ENCODE data around the gene TCF3. TPM values are rescaled to one million over a fixed set of nuclear protein-coding genes. Genes with fewer than 3 reads are reported as not detected.
A peak's percentile ranks its signal among the peaks of the same experiment; 100 is the strongest.

Gene TCF3
- total and polyA plus RNA-seq, 11 donors, result 13.2 to 40.2 (median 22.3) TPM

DNA sequence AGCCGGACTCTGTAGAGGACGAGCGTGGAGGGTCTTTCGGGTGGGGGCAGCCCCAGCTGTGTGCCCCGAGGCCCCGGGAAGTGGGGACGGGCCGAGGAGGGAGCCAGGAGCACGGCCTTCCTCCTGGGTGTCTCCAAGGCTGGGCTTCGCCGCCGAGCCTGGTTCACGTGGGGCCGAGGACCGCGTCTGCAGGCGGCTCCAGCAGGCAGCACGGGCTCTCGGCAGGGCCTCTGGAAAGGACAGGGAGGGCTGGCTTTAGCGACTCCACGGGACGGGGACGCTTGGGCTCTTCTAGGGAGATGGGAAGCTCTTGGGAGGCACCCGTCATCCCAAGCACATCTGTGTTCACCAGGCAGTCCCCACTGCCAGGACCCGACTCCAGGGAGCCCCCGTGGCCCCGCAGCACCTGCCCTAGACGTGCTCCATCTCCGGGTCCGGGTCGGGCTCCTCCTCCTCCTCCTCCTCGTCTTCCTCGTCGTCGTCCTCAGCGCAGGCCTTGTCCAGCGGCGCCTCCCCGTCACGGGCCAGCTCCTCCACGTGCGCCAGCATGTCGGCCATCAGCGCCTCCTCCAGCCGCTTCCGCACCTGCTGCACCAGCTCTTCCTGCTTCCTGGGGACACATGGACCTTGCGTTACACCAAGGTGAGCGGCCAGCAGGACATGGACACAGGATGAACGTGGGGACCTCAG, 74.3 kb downstream of the TCF3 start:
- intact Hi-C loops (cut with DNase I), result no loop called here
- peak in 1 of 5 donors; percentile 23 for DNase-seq
- Histone ChIP-seq H3K9me3 (no peaks in the 10 kb centered on the region), H3K4me1 (peaks cover 0 to 16% (median 1%) of the 10 kb centered on the region in 12 donors), H3K27me3 (no peaks in the 10 kb centered on the region), H3K27ac (peak overlapping the region in 6 of 12 donors; percentile 4 to 57 (median 30)), H3K4me3 (no peak overlapping the region), H3K36me3 (peaks cover 0 to 70% (median 52%) of the 10 kb centered on the region in 9 donors)
- WGBS, 4 donors, result 72 to 88% (median 77%) methylated on average over 30 to 49 of the region's 49 CpGs
- TF ChIP-seq, protein P1, sequence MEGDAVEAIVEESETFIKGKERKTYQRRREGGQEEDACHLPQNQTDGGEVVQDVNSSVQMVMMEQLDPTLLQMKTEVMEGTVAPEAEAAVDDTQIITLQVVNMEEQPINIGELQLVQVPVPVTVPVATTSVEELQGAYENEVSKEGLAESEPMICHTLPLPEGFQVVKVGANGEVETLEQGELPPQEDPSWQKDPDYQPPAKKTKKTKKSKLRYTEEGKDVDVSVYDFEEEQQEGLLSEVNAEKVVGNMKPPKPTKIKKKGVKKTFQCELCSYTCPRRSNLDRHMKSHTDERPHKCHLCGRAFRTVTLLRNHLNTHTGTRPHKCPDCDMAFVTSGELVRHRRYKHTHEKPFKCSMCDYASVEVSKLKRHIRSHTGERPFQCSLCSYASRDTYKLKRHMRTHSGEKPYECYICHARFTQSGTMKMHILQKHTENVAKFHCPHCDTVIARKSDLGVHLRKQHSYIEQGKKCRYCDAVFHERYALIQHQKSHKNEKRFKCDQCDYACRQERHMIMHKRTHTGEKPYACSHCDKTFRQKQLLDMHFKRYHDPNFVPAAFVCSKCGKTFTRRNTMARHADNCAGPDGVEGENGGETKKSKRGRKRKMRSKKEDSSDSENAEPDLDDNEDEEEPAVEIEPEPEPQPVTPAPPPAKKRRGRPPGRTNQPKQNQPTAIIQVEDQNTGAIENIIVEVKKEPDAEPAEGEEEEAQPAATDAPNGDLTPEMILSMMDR (IDR thresholded peaks at IDR 0.05), result no peak
- TF ChIP-seq POLR2A (IDR thresholded peaks at IDR 0.05), result no peak
- ATAC-seq, result peak in 2 of 4 donors; percentile 18 to 23

DNA sequence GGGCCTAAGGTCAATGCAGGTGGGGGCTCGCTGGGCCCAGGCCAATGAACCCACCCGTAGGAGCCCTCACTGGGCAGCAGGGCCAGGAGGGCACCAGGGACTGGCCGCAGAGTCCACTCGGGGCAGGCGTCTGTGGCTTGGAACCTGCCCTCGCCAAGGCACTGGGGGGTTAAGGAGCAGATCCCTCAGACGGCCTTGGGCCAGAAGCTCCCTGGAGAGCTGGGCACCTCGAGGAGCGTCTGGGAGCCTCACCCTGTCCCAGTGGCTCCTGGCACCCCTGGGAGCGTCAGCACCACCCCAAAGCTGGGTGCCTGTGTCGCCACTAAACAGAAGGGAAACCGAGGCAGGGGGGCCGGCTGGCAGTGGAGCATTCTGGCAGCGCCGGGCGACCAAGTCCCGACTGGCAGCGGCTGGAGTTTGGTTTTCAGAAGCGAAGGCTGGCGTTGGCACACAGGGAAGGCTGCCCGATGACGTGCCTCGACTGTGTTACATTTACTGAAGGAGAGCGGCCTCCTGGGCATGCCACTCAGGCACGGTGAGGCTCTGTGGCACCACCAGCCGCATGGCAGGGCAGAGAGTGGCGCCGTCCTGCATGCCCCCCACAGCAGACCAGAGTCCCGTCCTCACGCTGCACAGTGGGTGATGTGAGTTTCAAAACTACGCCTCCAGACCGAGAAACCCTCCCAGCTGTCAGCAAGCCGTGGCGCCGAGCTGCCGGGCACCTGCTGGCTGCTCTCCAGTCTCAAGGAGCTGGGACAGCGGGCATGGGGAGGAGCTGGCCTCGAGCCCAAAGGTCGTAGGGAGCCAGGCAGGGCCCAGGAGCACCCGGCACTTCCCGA, 75.1 kb downstream of the TCF3 start:
- intact Hi-C loops (cut with DNase I), result no loop called here
- ATAC-seq, result peak in 3 of 4 donors; percentile 56 to 64 (median 58)
- peak overlapping the region in 7 of 12 donors; percentile 4 to 57 (median 17) for H3K27ac ChIP-seq
- peaks cover 0 to 16% (median 1%) of the 10 kb centered on the region in 12 donors for H3K4me1 ChIP-seq
- TF ChIP-seq POLR2A (IDR thresholded peaks at IDR 0.05), result no peak
- TF ChIP-seq, protein P1 (IDR thresholded peaks at IDR 0.05), result no peak
- H3K27me3 ChIP-seq, result no peaks in the 10 kb centered on the region
- 52 to 69% (median 65%) methylated on average over 11 to 41 of the region's 41 CpGs for WGBS, 4 donors
- no peaks in the 10 kb centered on the region for H3K9me3 ChIP-seq
- H3K4me3 ChIP-seq, result no peak overlapping the region
- H3K36me3 ChIP-seq, result peaks cover 0 to 62% (median 44%) of the 10 kb centered on the region in 9 donors
- peak in 3 of 5 donors; percentile 60 to 84 (median 79) for DNase-seq

DNA sequence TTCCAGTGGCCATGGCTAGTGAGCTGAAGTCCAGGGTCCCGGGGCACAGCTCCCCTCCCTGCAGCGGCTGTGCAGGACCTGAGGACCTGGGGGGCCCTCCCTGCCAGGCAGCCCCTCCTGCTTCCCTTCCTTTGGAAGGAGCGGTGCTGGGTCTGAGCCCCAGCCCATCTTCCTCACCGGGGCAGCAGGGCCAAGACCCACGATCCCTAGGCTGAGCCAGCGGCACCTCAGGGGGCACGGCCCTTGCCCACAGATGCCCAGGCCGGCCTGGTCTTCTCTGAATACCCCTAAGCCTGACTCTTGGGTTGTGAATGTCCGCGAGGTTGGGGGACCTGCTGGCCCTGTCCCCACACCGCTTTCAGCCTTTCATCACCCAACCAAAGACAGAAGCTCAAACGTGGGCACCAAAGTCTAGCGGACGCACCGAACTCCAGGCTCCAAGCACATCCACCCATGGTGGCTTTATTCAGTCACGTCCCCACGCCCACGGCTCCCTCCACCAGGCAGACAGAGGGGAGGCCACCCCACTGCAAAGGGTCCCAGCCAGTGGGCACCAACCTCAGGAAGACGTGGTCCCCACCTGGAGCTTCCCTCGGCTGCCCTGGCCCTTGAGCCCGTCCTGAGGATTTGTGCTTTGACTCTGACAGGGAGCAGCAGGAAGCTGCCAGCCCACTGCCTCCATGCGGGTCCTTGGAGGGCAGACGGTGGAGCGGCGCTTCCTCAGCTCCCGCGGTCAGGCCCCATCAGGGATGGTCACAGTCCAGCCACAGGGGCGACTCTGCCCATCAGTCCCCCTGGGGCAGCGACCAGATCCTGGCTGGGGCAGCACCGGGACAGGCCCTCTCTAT, 75.9 kb downstream of the TCF3 start:
- Histone ChIP-seq H3K9me3 (no peaks in the 10 kb centered on the region), H3K4me1 (peaks cover 0 to 16% (median 1%) of the 10 kb centered on the region in 12 donors), H3K27ac (peak overlapping the region in 2 of 12 donors; percentile 46 to 57), H3K36me3 (peaks cover 0 to 54% (median 36%) of the 10 kb centered on the region in 9 donors), H3K27me3 (no peaks in the 10 kb centered on the region), H3K4me3 (no peak overlapping the region)
- TF ChIP-seq, protein P1 (IDR thresholded peaks at IDR 0.05), result no peak
- ATAC-seq (peak in 2 of 4 donors; percentile 3 to 8), DNase-seq (peak in 1 of 5 donors; percentile 18)
- 88 to 90% (median 89%) methylated on average over 13 to 30 of the region's 30 CpGs for WGBS, 4 donors
- intact Hi-C loops (cut with DNase I), result no loop called here
